ENCODE results near the gene ABR. TPM values are rescaled to one million over a fixed set of nuclear protein-coding genes. Genes with fewer than 3 reads are reported as not detected.

Gene ABR
- total and polyA plus RNA-seq, 2 of the 8 experiments (the other 6 are each of a cell fraction or from before 2014, with no cell fraction given), result 44.8 to 47.2 TPM

DNA sequence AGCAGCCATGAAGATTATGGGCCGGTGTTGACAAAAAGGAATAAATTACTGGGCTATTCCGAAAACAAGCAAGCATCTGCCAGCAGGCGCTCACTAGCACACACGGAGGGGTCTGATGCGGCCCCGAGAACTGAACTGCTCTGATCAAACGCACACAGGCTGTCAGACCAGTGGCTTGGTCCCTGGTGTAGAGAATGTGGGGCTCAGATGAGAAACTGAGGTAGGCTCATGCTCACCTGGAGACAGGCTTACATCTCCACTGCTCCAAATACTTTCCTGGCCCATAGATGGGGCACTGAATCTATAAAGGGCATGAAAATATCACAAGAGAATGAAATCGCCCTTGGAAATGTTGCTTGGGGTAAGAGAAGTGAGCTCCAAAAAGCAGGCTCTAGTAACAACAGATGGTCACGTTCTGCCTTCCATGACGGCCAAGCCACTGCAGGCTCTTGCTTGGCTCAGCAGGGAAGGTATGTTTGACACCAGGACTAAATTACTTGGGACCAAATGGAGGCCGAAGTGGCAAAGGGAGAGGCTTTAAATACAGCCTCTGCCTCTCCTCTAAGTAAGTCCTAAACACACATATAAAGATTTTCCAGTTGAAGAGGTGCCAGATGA, 5.4 kb downstream of the ABR start:
- H2BK12ac ChIP-seq (ENCODE audit: low read depth, low read length), result no peak overlapping the region
- H3K4me3 ChIP-seq (ENCODE audit: extremely low read depth in 1 of 4, insufficient read depth in 2 of 4, low read depth in 3 of 4, low read length in 4 of 4), result no peak overlapping the region
- H2BK120ac ChIP-seq (replicated peaks; ENCODE audit: low read depth, low read length), result no peak overlapping the region
- H3K4me1 ChIP-seq (replicated peaks in 1 of 4; ENCODE audit: control insufficient read depth in 3 of 4, insufficient read depth in 4 of 4, low read length in 3 of 4), result peaks cover 0 to 5% (median 0%) of the 10 kb centered on the region in 4 experiments; a peak in 2 of 7 replicates
- H3K23ac ChIP-seq (ENCODE audit: insufficient read length), result no peak overlapping the region
- peaks cover 0 to 2% of the 10 kb centered on the region in 2 experiments; a peak in 1 of 4 replicates for H3K79me2 ChIP-seq (ENCODE audit: control insufficient read depth in 1 of 2, insufficient read depth in 2 of 2, low read length in 2 of 2)
- peaks cover 4 to 17% of the 10 kb centered on the region in 2 experiments for H4K20me1 ChIP-seq (replicated peaks in 1 of 2; ENCODE audit: control insufficient read depth in 1 of 2, insufficient read depth in 2 of 2, low read length in 2 of 2)
- H2BK15ac ChIP-seq (ENCODE audit: low read length), result no peak overlapping the region
- WGBS, 2 experiments (ENCODE audit: extremely low coverage in 1 of 2, insufficient coverage in 1 of 2, insufficient read length in 1 of 2, insufficient replicate concordance in 2 of 2, low coverage in 1 of 2, low lambda C conversion rate in 2 of 2, missing lambda C conversion rate in 1 of 2), result 93% methylated on average over 11 of the region's 11 CpGs; no CpG with 5 or more reads in 1 of the 2 experiments
- no peak overlapping the region for H4K8ac ChIP-seq (ENCODE audit: extremely low read depth, insufficient read depth, low read length)
- H4K5ac ChIP-seq (ENCODE audit: insufficient read length, low read depth, low read length), result no peak overlapping the region
- H3K36me3 ChIP-seq (ENCODE audit: control insufficient read depth in 2 of 4, insufficient read depth in 4 of 4, low read length in 3 of 4), result no peaks in the 10 kb centered on the region
- H3K27me3 ChIP-seq (replicated peaks in 1 of 4; ENCODE audit: control insufficient read depth in 3 of 4, extremely low read depth in 1 of 4, insufficient read depth in 3 of 4, low read length in 3 of 4), result peaks cover 0 to 11% (median 4%) of the 10 kb centered on the region in 4 experiments; a peak in 3 of 7 replicates
- H2AFZ ChIP-seq (ENCODE audit: low read length), result no peak overlapping the region
- no peak overlapping the region for H3K14ac ChIP-seq (ENCODE audit: insufficient read length)
- H3K18ac ChIP-seq (ENCODE audit: extremely low read depth, low read length), result no peak overlapping the region
- peaks cover 10% of the 10 kb centered on the region; the same call in 1 of the 2 replicates for H3K23me2 ChIP-seq (ENCODE audit: low read depth, low read length)
- H4K91ac ChIP-seq (replicated peaks; ENCODE audit: insufficient read length, low read length), result no peak overlapping the region
- H2AK5ac ChIP-seq (ENCODE audit: low read depth, low read length), result no peak overlapping the region
- H3K9ac ChIP-seq (replicated peaks in 1 of 4; ENCODE audit: extremely low read depth in 1 of 4, low read depth in 3 of 4, low read length in 3 of 4), result no peak overlapping the region
- no peak for FAIRE-seq
- no peak overlapping the region for H3K56ac ChIP-seq (replicated peaks; ENCODE audit: insufficient read length, low read depth, low read length)
- H3K4ac ChIP-seq (replicated peaks; ENCODE audit: insufficient read length, low read depth, low read length), result no peak overlapping the region
- ChIA-PET CTCF (ENCODE audit: partially characterized antibody) (interaction anchor here (0.9 to 6.0 kb wide), 5 partner anchors 12 to 118 kb away, joined by 3 to 29 read pairs (median 5); no protein-coding TSS in a partner anchor), POLR2A (ENCODE audit: partially characterized antibody) (no interaction called here)
- H3K9me3 ChIP-seq (ENCODE audit: insufficient read depth in 2 of 2, low read depth in 1 of 2, low read length in 1 of 2), result no peaks in the 10 kb centered on the region
- H2BK5ac ChIP-seq (ENCODE audit: low read depth, low read length), result no peak overlapping the region
- no peak overlapping the region for H2BK20ac ChIP-seq (ENCODE audit: low read length)
- H3K27ac ChIP-seq (ENCODE audit: low read depth, low read length), result no peak overlapping the region
- DNase-seq (ENCODE audit: low read depth in 1 of 2, low spot score in 2 of 2), result no peak
- H3K79me1 ChIP-seq (ENCODE audit: low read depth, low read length), result peaks cover 2% of the 10 kb centered on the region; the same call in 1 of the 2 replicates
- H3K4me2 ChIP-seq (ENCODE audit: insufficient read depth in 1 of 2, low read depth in 2 of 2, low read length in 2 of 2), result no peak overlapping the region
- TF ChIP-seq CHD1 (IDR thresholded peaks at IDR 0.05; ENCODE audit: low read depth, low read length) (no peak), HDAC2 (IDR thresholded peaks at IDR 0.05; ENCODE audit: borderline replicate concordance in 1 of 2, low read depth in 2 of 2, low read length in 2 of 2) (no peak), SP4 (IDR thresholded peaks at IDR 0.05; ENCODE audit: low read length) (no peak), FOSL1 (IDR thresholded peaks at IDR 0.05; ENCODE audit: insufficient read depth, low read depth, low read length) (no peak), SIRT6 (IDR thresholded peaks at IDR 0.05; ENCODE audit: low read length) (no peak), CHD2 (IDR thresholded peaks at IDR 0.05; ENCODE audit: low read length) (no peak), KDM1A (IDR thresholded peaks at IDR 0.05; ENCODE audit: borderline replicate concordance, low read length) (no peak), POU5F1 (IDR thresholded peaks at IDR 0.05; ENCODE audit: low read depth, low read length) (no peak), KDM4A (IDR thresholded peaks at IDR 0.05; ENCODE audit: low read depth, low read length, severe bottlenecking) (no peak), BACH1 (IDR thresholded peaks at IDR 0.05; ENCODE audit: low read length) (no peak), JUN (IDR thresholded peaks at IDR 0.05; ENCODE audit: low read depth, low read length) (no peak)
- TF ChIP-seq, protein P1, sequence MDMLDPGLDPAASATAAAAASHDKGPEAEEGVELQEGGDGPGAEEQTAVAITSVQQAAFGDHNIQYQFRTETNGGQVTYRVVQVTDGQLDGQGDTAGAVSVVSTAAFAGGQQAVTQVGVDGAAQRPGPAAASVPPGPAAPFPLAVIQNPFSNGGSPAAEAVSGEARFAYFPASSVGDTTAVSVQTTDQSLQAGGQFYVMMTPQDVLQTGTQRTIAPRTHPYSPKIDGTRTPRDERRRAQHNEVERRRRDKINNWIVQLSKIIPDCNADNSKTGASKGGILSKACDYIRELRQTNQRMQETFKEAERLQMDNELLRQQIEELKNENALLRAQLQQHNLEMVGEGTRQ (IDR thresholded peaks at IDR 0.05; ENCODE audit: low read length), result no peak
